Activated T-cell treated with anti-CD3 and anti-CD28 coated beads for 48 hours (primary cell): ENCODE data around the gene LGI4.
"Not testable (repeated sequence)": the region's sequence is repeated elsewhere in the genome, so short reads cannot be mapped to it uniquely, and the experiment has no call there.

Experiments used
- DNase-seq: peaks from one replicate; pipeline ENCODE4 v3.0.0-alpha.2; 2020; ENCODE audit warnings: low read depth

Gene LGI4

DNA sequence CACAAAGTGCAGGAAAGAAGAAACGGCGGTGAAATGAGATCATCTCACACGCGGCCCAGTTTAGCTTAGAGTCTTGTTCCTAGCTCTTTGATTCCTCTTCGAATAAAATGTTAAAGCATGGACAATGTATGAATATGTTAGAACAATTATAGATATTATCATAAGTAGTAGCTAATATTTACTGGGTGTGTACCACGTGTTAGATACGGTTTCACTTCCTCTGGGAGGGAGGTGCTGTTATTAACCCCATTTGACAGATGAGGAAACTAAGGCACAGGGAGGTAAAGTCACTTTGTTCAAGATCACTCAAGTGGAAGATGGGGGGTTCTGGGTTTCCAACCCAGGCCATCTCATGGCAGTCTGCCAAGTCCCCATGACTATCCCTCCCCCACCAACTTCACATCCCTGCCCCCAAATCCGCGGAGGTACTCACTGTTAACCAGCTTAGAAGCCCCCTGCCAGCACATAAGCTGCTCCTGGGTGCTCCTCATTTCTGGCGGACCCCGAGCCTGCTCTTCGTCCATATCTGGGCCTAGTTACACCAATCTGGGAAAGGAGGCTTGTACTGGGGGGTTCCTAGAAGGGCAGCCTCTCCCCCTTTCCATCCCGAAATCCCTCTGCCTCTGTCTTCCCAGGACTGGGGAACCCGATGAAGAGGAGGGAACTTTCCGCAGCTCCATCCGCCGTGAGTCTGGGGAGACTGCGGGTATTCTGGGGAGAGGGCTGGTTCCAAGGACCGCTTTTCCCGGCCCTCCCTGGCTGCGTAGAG, 7.2 kb upstream of the LGI4 start:
- no peak for DNase-seq

- DNase-seq, result peak; percentile 98
Observed at GRCh38 chr19:35140962-35141836, 6.3 kb upstream of the LGI4 start.

GRCh38 chr19:35140207-35140961, 5.5 kb upstream of the LGI4 start:
- DNase-seq, result no peak

DNA sequence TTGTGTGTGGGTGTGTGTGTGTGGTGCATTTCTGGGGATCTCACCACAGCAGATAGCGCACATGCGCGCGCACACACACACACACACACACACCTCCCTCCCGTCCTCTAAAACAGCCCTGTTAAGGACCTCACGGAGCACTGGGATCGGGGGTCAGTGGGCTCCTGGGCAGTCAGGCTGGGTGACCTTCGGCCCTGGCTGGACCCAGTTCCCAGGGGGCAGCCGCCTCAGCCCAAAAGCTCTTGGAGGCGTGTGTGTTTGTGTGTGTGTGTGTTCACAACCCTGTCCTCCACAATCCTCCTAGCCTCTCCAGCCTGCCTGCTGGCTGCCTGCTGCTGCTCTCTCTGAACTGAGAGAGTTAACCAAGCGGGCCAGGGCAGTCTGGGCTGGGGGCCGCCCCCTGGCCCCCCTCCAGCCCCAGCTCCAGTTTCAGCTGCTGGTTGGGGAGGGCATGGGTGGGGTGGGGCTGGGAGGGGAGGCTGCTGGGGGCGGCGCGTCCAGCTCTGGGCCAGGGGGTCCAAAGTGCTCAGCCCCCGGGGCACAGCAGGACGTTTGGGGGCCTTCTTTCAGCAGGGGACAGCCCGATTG, 3.5 kb upstream of the LGI4 start, which contains the start of gene FXYD1:
Gene FXYD1 (plus strand): TSS at position 520 of the 588 bp plus-strand sequence. CDS start 1,256 bp downstream, outside the sequence.
- DNase-seq, result no peak

GRCh38 chr19:35136977-35137702, 2.3 kb upstream of the LGI4 start:
- no peak for DNase-seq

- DNase-seq, result no peak
Observed at GRCh38 chr19:35136231-35136630, 1.4 kb upstream of the LGI4 start.

GRCh38 chr19:35135389-35135909, 590 bp upstream of the LGI4 start:
- peak; percentile 67 for DNase-seq

GRCh38 chr19:35133826-35134225, 1.0 kb downstream of the LGI4 start:
- no peak for DNase-seq

DNA sequence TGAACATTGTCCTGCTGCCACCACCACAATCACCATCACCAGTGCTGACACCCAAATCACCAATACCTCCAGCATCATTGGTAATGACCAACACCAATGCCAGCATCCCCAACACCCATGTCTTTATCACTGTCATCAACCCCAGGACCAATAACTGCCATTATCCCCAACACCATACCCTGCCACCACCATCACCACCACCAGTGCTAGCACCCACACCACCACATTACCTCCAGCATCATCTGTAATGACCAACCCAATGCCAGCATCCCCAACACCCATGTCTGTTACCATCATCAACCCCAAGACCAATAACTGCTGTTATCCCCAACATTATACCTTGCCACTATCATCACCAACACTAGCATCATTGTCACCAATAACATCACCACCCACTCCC, 2.6 kb downstream of the LGI4 start:
- no peak for DNase-seq

DNA sequence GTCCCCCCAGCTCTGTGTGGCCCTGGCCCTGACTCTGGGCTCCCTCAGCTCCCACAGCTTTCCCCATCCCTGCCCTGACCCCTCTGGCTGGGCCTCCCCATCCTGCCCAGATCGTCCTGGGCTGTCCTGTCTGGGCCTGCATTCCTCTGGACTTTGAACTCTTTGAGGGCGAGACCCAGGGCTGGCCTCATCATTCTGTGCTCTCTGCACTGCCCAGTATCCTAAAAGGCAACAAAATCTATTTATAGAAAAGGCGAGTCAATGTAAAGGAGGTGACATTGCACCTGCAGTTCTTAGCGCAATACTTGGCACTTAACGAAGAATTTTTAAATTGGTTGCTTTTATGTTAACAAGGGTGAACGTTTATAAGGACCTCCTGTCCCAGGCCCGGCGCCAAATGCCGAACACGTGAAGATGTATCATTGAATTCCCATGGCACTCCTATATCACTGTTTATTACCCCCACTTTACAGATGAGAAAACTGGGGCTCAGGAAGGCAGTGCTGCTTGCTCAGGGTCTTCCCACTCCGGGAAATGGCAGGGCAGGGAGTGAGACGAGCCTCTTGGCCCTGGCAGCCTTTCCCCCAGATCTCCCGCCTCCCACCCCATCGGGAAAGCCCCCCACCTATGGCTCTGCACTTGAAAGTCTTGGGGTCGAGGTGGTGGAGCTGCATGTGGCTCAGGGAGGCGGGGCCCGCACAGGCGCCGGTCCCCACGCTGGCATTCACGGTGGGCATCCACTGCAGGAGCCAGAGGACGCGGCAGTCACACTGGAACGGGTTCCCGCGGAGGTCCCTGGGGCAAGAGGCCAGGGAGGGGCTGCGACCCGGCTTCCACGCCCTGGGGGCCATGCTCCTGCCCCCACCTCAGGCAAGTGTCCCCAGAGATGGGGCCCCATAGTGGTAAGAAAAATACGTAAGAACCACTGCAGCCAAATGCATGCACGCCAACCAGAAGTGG, 3.8 kb downstream of the LGI4 start:
- DNase-seq, result no peak

DNA sequence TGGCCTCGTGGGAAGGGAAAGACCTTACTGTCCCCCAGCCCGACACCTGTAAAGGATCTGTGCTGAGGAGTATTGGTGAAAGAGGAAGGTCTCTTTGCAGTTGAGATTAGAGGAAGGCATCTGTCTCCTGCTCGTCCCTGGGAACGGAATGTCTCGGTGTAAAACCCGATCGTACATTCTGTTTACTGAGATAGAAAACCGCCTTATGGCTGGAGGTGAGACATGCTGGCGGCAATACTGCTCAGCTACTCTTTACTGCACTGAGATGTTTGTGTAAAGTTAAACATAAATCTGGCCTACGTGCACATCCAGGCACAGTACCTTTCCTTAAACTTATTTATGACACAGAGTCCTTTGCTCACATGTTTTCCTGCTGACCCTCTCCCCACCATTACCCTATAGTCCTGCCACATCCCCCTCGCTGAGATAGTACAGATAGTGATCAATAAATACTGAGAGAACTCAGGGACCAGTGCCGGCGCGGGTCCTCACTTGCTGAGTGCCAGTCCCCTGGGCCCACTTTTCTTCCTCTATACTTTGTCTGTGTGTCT, 5.1 kb downstream of the LGI4 start:
- not testable (repeated sequence) for DNase-seq

GRCh38 chr19:35128398-35129057, 6.3 kb downstream of the LGI4 start:
- DNase-seq, result no peak

DNA sequence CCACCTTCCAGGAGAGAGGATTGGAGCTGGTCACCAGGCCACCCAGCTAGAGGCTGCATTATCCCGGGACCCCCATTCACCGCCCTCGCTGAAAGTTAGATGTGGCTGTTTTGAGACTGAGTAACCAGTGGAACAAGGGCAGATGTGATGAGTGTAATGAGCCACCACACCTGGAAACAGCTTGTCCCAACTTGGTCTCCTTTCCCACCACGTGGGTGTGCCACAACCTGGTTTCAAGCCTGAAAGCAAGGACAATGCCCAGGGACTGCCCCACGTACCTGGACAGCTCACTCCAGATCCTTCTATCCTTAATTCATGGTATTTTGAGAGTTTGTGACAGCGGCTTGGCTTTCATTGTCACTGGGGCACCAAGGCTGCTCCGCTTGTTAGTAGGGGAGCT, 7.0 kb downstream of the LGI4 start:
- DNase-seq, result no peak

- no peak for DNase-seq
Observed at GRCh38 chr19:35126624-35126959, 8.3 kb downstream of the LGI4 start.

- no peak for DNase-seq
Observed at GRCh38 chr19:35125749-35126623, 8.9 kb downstream of the LGI4 start.

- DNase-seq, result no peak
Observed at GRCh38 chr19:35125270-35125717, 9.6 kb downstream of the LGI4 start.

DNA sequence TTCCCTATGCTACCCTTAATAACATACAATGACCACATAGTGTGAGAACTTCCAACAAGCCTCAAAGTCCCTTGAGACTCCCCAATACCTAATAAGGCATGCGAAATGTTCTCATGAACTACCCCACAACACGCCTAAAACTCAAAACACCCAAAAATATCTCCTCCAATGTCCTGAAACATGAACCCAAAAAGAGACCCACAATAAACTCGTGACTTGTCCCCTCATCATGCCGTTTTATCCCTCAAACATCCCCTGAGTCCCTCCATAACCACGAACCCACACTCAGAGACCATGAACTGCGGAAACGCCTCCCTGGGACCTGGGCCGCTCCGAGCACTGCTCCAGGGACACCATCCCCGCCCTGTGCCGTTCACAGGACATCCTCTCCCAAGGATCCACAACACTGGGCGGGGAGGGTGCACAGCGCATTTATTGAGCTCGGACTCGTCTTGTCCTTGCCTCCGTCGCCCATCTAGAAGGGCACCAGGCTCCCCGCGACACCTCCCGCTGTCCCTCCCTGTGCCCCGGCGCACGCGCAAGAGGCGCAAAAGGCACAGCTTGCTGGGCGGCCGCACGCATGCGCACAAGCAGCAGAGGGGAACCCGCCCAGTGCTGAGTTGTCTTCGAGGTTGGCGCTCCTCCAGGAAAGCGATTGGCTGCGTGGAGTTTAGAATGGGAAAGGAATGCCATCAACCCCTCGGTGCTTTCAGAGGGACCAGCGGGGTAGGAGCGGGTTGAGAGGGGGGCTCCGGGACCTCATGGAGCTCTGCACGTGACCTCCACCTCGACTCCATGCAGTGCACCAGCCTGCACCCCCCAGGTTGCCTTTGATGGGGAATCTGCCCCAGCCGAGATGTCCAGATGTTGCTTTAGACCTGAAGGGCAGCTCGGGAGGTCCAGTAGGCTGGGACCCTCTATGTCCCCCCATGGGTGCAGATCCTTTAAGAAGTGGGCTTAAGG, 10.5 kb downstream of the LGI4 start:
- DNase-seq, result peak; percentile 81
